DND-41 (cell line): ENCODE measurements around the gene KCNT1.

Source experiments
- EZH2 ChIP-seq: IDR thresholded peaks from 3 replicates; pipeline ENCODE4 v1.6.1; 2012; ENCODE audit warnings: borderline replicate concordance, low read depth, mild to moderate bottlenecking, moderate library complexity, low read length, inconsistent platforms; ENCODE audit not compliant: severe bottlenecking
- TF ChIP-seq, protein P1 (sequence below): IDR thresholded peaks from 2 replicates; pipeline ENCODE4 v1.5.1; 2012; ENCODE audit warnings: borderline replicate concordance, low read length, moderate library complexity, mild to moderate bottlenecking; ENCODE audit not compliant: poor library complexity, severe bottlenecking; ENCODE audit errors: extremely low read depth

DNA sequence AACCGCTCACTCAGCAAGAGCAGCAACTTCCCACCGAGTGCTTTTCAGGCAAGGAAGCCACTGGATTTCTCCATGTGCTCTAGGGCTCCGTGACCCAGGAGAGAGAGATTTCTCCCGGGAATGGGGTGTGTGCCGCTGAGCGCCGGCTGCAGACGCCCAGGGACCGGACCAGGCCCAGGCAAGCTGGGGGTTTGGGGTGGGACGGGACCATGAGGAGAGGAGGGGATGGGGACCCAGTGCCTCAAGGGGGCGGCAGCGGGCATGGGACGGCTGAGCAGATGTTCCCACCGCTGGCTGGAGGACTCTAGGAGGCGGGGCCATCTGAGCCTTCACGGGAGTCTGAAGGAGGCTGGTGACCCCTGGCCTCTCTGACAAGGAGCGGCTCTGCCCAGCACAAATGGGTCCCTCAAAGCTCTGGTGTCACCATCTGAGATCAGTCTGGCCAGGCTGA lies 30.4 kb upstream of the KCNT1 start:
- TF ChIP-seq, protein P1, sequence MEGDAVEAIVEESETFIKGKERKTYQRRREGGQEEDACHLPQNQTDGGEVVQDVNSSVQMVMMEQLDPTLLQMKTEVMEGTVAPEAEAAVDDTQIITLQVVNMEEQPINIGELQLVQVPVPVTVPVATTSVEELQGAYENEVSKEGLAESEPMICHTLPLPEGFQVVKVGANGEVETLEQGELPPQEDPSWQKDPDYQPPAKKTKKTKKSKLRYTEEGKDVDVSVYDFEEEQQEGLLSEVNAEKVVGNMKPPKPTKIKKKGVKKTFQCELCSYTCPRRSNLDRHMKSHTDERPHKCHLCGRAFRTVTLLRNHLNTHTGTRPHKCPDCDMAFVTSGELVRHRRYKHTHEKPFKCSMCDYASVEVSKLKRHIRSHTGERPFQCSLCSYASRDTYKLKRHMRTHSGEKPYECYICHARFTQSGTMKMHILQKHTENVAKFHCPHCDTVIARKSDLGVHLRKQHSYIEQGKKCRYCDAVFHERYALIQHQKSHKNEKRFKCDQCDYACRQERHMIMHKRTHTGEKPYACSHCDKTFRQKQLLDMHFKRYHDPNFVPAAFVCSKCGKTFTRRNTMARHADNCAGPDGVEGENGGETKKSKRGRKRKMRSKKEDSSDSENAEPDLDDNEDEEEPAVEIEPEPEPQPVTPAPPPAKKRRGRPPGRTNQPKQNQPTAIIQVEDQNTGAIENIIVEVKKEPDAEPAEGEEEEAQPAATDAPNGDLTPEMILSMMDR, result no peak
- no peak for TF ChIP-seq EZH2
